Measurements from ENCODE around the gene LMX1A. TPM values are rescaled to one million over a fixed set of nuclear protein-coding genes. Genes with fewer than 3 reads are reported as not detected.

LMX1A gene
- polyA plus RNA-seq, 2 of the 4 experiments (the other 2 are of a cell fraction): not detected

DNA sequence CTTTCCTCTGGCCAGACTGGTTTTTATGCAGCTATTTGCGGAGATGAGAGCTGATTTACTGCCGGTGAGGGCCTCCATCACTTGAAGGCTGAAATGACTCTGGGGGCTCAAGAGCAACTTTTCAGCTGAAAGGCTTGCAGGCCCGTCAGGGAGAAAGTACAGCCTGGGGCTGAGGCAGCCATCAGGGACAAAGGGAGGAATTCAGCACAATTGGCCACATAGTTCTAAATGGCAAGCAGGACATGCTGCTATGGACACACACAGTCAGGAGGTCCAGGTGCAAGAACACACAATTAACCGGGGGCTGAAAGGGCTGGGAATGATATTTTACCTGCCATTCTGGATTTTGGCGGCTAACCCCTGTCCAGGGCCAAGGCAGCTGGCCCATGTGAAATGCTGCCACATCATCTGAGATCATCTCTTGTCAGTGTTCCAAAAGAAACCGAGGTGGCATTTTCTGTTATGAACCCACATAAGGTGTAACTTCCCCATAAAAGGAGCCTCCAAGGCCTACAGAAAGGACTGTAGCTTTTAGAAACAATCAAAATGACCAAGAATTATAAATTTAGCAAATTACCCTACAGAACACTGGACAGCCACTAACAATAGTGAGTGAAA, 58.2 kb downstream of the LMX1A start:
- WGBS (ENCODE audit: missing lambda C conversion rate): 42% methylated on average over 6 of the region's 6 CpGs
- Histone ChIP-seq H3K4me1 (no peaks in the 10 kb centered on the region), H3K4me2 (no peak overlapping the region), H3K4me3 (no peak overlapping the region), H3K27ac (no peak overlapping the region), H3K9me3 (no peaks in the 10 kb centered on the region)
- no peak for DNase-seq (ENCODE audit: low read depth in 1 of 2, low spot score in 1 of 2)
- no peak for FAIRE-seq
- ChIA-PET POLR2A (no interaction called here), CTCF (no interaction called here)
- no peak for ATAC-seq
- TF ChIP-seq JUN (IDR thresholded peaks at IDR 0.05) (no peak), RAD21 (conservative IDR thresholded peaks at IDR 0.05 in 1 of 2, IDR thresholded peaks at IDR 0.05 in 1 of 2) (no peak), FOSL2 (IDR thresholded peaks at IDR 0.05) (no peak), FOSL2 (CRISPR knock-in tag; IDR thresholded peaks at IDR 0.05) (no peak), BHLHE40 (IDR thresholded peaks at IDR 0.05; ENCODE audit: low read depth, low read length) (no peak), TFCP2L1 (CRISPR knock-in tag; IDR thresholded peaks at IDR 0.05) (no peak), CBX2 (IDR thresholded peaks at IDR 0.05; ENCODE audit: borderline replicate concordance, low read depth) (no peak), NR3C1 (IDR thresholded peaks at IDR 0.05) (no peak), MAZ (IDR thresholded peaks at IDR 0.05; ENCODE audit: borderline replicate concordance, low read depth, low read length) (no peak), ZNF302 (CRISPR knock-in tag; IDR thresholded peaks at IDR 0.05) (no peak), HDAC2 (IDR thresholded peaks at IDR 0.05) (no peak), CHD4 (IDR thresholded peaks at IDR 0.05; ENCODE audit: borderline replicate concordance) (no peak), CBX8 (IDR thresholded peaks at IDR 0.05) (no peak), ZSCAN20 (CRISPR knock-in tag; IDR thresholded peaks at IDR 0.05) (no peak), KDM1A (IDR thresholded peaks at IDR 0.05; ENCODE audit: low read depth) (no peak)
- TF ChIP-seq, protein P1, sequence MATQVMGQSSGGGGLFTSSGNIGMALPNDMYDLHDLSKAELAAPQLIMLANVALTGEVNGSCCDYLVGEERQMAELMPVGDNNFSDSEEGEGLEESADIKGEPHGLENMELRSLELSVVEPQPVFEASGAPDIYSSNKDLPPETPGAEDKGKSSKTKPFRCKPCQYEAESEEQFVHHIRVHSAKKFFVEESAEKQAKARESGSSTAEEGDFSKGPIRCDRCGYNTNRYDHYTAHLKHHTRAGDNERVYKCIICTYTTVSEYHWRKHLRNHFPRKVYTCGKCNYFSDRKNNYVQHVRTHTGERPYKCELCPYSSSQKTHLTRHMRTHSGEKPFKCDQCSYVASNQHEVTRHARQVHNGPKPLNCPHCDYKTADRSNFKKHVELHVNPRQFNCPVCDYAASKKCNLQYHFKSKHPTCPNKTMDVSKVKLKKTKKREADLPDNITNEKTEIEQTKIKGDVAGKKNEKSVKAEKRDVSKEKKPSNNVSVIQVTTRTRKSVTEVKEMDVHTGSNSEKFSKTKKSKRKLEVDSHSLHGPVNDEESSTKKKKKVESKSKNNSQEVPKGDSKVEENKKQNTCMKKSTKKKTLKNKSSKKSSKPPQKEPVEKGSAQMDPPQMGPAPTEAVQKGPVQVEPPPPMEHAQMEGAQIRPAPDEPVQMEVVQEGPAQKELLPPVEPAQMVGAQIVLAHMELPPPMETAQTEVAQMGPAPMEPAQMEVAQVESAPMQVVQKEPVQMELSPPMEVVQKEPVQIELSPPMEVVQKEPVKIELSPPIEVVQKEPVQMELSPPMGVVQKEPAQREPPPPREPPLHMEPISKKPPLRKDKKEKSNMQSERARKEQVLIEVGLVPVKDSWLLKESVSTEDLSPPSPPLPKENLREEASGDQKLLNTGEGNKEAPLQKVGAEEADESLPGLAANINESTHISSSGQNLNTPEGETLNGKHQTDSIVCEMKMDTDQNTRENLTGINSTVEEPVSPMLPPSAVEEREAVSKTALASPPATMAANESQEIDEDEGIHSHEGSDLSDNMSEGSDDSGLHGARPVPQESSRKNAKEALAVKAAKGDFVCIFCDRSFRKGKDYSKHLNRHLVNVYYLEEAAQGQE (IDR thresholded peaks at IDR 0.05): no peak
- TF ChIP-seq, protein P2, sequence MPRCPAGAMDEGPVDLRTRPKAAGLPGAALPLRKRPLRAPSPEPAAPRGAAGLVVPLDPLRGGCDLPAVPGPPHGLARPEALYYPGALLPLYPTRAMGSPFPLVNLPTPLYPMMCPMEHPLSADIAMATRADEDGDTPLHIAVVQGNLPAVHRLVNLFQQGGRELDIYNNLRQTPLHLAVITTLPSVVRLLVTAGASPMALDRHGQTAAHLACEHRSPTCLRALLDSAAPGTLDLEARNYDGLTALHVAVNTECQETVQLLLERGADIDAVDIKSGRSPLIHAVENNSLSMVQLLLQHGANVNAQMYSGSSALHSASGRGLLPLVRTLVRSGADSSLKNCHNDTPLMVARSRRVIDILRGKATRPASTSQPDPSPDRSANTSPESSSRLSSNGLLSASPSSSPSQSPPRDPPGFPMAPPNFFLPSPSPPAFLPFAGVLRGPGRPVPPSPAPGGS (IDR thresholded peaks at IDR 0.05): no peak

DNA sequence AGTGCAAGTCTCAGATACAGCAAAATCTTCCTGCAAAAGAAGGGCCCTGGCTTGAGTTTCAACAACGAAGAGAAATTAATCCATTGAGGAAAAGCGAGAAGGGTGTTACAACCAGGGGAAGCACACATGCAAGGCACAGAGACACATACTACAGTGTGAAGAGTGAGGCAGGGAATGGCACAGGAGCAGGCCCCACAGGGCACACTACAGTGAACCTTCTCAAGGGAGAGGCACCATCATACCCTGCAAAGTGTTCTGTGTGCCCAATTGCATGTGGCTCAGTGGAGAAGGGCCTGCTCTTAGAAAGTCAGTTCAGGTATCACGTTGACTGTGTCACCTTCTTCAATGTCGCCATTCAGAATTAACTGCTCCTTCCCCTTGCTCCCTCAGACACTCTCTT, 60.3 kb downstream of the LMX1A start:
- TF ChIP-seq, protein P3, sequence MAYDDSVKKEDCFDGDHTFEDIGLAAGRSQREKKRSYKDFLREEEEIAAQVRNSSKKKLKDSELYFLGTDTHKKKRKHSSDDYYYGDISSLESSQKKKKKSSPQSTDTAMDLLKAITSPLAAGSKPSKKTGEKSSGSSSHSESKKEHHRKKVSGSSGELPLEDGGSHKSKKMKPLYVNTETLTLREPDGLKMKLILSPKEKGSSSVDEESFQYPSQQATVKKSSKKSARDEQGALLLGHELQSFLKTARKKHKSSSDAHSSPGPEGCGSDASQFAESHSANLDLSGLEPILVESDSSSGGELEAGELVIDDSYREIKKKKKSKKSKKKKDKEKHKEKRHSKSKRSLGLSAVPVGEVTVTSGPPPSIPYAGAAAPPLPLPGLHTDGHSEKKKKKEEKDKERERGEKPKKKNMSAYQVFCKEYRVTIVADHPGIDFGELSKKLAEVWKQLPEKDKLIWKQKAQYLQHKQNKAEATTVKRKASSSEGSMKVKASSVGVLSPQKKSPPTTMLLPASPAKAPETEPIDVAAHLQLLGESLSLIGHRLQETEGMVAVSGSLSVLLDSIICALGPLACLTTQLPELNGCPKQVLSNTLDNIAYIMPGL (CRISPR knock-in tag; IDR thresholded peaks at IDR 0.05; ENCODE audit: borderline replicate concordance): no peak
- TF ChIP-seq CEBPB (IDR thresholded peaks at IDR 0.05) (no peak), ESRRA (IDR thresholded peaks at IDR 0.05; ENCODE audit: borderline replicate concordance, low read length) (no peak), HOXA7 (CRISPR knock-in tag; IDR thresholded peaks at IDR 0.05) (no peak), HOXB13 (CRISPR knock-in tag; IDR thresholded peaks at IDR 0.05; ENCODE audit: low read depth) (no peak), JUN (IDR thresholded peaks at IDR 0.05) (no peak), MAFK (IDR thresholded peaks at IDR 0.05; ENCODE audit: partially characterized antibody) (no peak), HEYL (CRISPR knock-in tag; IDR thresholded peaks at IDR 0.05) (no peak), CHD4 (IDR thresholded peaks at IDR 0.05; ENCODE audit: borderline replicate concordance) (no peak), NR3C1 (IDR thresholded peaks at IDR 0.05) (no peak), SREBF2 (IDR thresholded peaks at IDR 0.05) (no peak), CBX2 (IDR thresholded peaks at IDR 0.05; ENCODE audit: borderline replicate concordance, low read depth) (no peak)
- TF ChIP-seq, protein P4, sequence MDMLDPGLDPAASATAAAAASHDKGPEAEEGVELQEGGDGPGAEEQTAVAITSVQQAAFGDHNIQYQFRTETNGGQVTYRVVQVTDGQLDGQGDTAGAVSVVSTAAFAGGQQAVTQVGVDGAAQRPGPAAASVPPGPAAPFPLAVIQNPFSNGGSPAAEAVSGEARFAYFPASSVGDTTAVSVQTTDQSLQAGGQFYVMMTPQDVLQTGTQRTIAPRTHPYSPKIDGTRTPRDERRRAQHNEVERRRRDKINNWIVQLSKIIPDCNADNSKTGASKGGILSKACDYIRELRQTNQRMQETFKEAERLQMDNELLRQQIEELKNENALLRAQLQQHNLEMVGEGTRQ (IDR thresholded peaks at IDR 0.05): no peak
- TF ChIP-seq, protein P5, sequence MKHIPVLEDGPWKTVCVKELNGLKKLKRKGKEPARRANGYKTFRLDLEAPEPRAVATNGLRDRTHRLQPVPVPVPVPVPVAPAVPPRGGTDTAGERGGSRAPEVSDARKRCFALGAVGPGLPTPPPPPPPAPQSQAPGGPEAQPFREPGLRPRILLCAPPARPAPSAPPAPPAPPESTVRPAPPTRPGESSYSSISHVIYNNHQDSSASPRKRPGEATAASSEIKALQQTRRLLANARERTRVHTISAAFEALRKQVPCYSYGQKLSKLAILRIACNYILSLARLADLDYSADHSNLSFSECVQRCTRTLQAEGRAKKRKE (CRISPR knock-in tag; IDR thresholded peaks at IDR 0.05; ENCODE audit: low read depth): no peak
- TF ChIP-seq, protein P2 (IDR thresholded peaks at IDR 0.05): no peak
- no peak for ATAC-seq
- WGBS (ENCODE audit: missing lambda C conversion rate): 20% methylated on average over 4 of the region's 4 CpGs
- H3K27ac ChIP-seq: no peak overlapping the region
- FAIRE-seq: no peak
- DNase-seq (ENCODE audit: low read depth in 1 of 2, low spot score in 1 of 2): no peak
- no peaks in the 10 kb centered on the region for H3K4me1 ChIP-seq
- H3K4me3 ChIP-seq: no peak overlapping the region
- no peak overlapping the region for H3K4me2 ChIP-seq
- CTCF ChIA-PET: no interaction called here
- POLR2A ChIA-PET: no interaction called here
- H3K9me3 ChIP-seq: no peaks in the 10 kb centered on the region

Measured in A549 (cell line).